HEK293T (cell line): ENCODE results near the gene C21orf58.

Experiments
- CTCF ChIA-PET: fragments of 350-600 bp; formaldehyde crosslinking; extraction: SDS; loops from one replicate; lab custom pipeline; 2021; ENCODE audit warnings: antibody characterized with exemption, inconsistent platforms; lab: Yijun Ruan, JAX
- POLR2A ChIA-PET: fragments of 350-600 bp; formaldehyde crosslinking; extraction: SDS; loops from one replicate; lab custom pipeline; 2020; ENCODE audit warnings: antibody characterized with exemption, inconsistent platforms; lab: Yijun Ruan, JAX
- DNase-seq: peaks from one replicate; pipeline ENCODE4 v3.0.0; 2012; ENCODE audit warnings: mixed read lengths; ENCODE audit errors: extremely low spot score
- ARNT ChIP-seq: fragments of 450-650 bp; IDR thresholded peaks from 2 replicates; pipeline ENCODE4 v1.6.1; 2017; ENCODE audit warnings: mild to moderate bottlenecking
- BHLHE40 ChIP-seq: fragments of 450-650 bp; IDR thresholded peaks from 2 replicates; pipeline ENCODE4 v1.6.1; 2016; ENCODE audit warnings: mild to moderate bottlenecking, moderate library complexity, borderline replicate concordance
- CTBP1 ChIP-seq: fragments of 450-650 bp; IDR thresholded peaks from 2 replicates; pipeline ENCODE4 v1.6.1; 2016; ENCODE audit warnings: borderline replicate concordance
- ELF4 ChIP-seq: fragments of 450-650 bp; IDR thresholded peaks from 2 replicates; pipeline ENCODE4 v1.6.1; 2017; ENCODE audit warnings: antibody characterized with exemption
- FOXA1 ChIP-seq: fragments of 450-650 bp; IDR thresholded peaks from 2 replicates; pipeline ENCODE4 v1.6.1; 2016; ENCODE audit warnings: mild to moderate bottlenecking
- FOXK2 ChIP-seq: fragments of 450-650 bp; IDR thresholded peaks from 2 replicates; pipeline ENCODE4 v1.6.1; 2016; ENCODE audit warnings: mild to moderate bottlenecking
- FOXM1 ChIP-seq: fragments of 450-650 bp; IDR thresholded peaks from 2 replicates; pipeline ENCODE4 v1.6.1; 2017; ENCODE audit warnings: mild to moderate bottlenecking, borderline replicate concordance
- HDGF ChIP-seq: fragments of 450-650 bp; IDR thresholded peaks from 2 replicates; pipeline ENCODE4 v1.6.1; 2017; ENCODE audit warnings: antibody characterized with exemption, borderline replicate concordance
- L3MBTL2 ChIP-seq: fragments of 450-650 bp; conservative IDR thresholded peaks from 2 replicates; pipeline ENCODE4 v1.6.1; 2016; ENCODE audit warnings: mild to moderate bottlenecking
- LEF1 ChIP-seq: fragments of 450-650 bp; IDR thresholded peaks from 2 replicates; pipeline ENCODE4 v1.6.1; 2017; ENCODE audit warnings: mild to moderate bottlenecking, borderline replicate concordance
- NFRKB ChIP-seq: fragments of 450-650 bp; IDR thresholded peaks from 2 replicates; pipeline ENCODE4 v1.6.1; 2016; ENCODE audit warnings: mild to moderate bottlenecking, moderate library complexity
- PKNOX1 ChIP-seq: fragments of 450-650 bp; IDR thresholded peaks from 2 replicates; pipeline ENCODE4 v1.6.1; 2016
- SP1 ChIP-seq: fragments of 450-650 bp; IDR thresholded peaks from 2 replicates; pipeline ENCODE4 v1.6.1; 2017
- SUZ12 ChIP-seq: fragments of 450-650 bp; IDR thresholded peaks from 2 replicates; pipeline ENCODE4 v1.6.1; 2016; ENCODE audit warnings: mild to moderate bottlenecking
- TARDBP ChIP-seq: fragments of 450-650 bp; IDR thresholded peaks from 2 replicates; pipeline ENCODE4 v1.6.1; 2016
- ZNF384 ChIP-seq: fragments of 450-650 bp; IDR thresholded peaks from 2 replicates; pipeline ENCODE4 v1.6.1; 2016

The C21orf58 gene

GRCh38 chr21:46361176-46361575, 37.5 kb upstream of the C21orf58 start:
- TF ChIP-seq CTBP1: no peak
- no peak for TF ChIP-seq ARNT
- no peak for TF ChIP-seq ELF4
- no peak for TF ChIP-seq HDGF
- TF ChIP-seq PKNOX1: no peak
- POLR2A ChIA-PET: no interaction called here
- CTCF ChIA-PET: no interaction called here

GRCh38 chr21:46357684-46358425, 34.2 kb upstream of the C21orf58 start:
- no peak for DNase-seq
- CTCF ChIA-PET: no interaction called here
- POLR2A ChIA-PET: no interaction called here
- TF ChIP-seq L3MBTL2: no peak
- TF ChIP-seq ELF4: no peak
- no peak for TF ChIP-seq CTBP1

More at GRCh38 chr21:46361176-46361575, 37.5 kb upstream of the C21orf58 start:
- DNase-seq: no peak

- CTCF ChIA-PET: no interaction called here
- TF ChIP-seq FOXM1: no peak
- TF ChIP-seq TARDBP: no peak
- TF ChIP-seq CTBP1: no peak
- POLR2A ChIA-PET: no interaction called here
- DNase-seq: no peak
Observed at GRCh38 chr21:46357335-46357604, 33.6 kb upstream of the C21orf58 start.

GRCh38 chr21:46356494-46357334, 33.0 kb upstream of the C21orf58 start:
- DNase-seq: no peak
- ChIA-PET CTCF (no interaction called here), POLR2A (no interaction called here)
- TF ChIP-seq FOXA1 (no peak), ZNF384 (no peak), SP1 (no peak), NFRKB (no peak), ELF4 (no peak), ARNT (no peak), L3MBTL2 (no peak), PKNOX1 (no peak), BHLHE40 (no peak), SUZ12 (no peak), FOXM1 (no peak), TARDBP (no peak), LEF1 (no peak)

GRCh38 chr21:46356005-46356338, 32.3 kb upstream of the C21orf58 start:
- TF ChIP-seq NFRKB (no peak), ELF4 (no peak)
- DNase-seq: no peak
- ChIA-PET POLR2A (no interaction called here), CTCF (no interaction called here)

GRCh38 chr21:46355161-46356004, 31.7 kb upstream of the C21orf58 start:
- TF ChIP-seq HDGF: no peak
- TF ChIP-seq FOXK2: no peak
- no peak for TF ChIP-seq CTBP1
- TF ChIP-seq NFRKB: no peak
- TF ChIP-seq FOXM1: no peak
- no peak for TF ChIP-seq SP1
- no peak for DNase-seq
- ChIA-PET POLR2A (no interaction called here), CTCF (no interaction called here)

- POLR2A ChIA-PET: no interaction called here
- CTCF ChIA-PET: no interaction called here
- no peak for TF ChIP-seq PKNOX1
- no peak for DNase-seq
Observed at GRCh38 chr21:46354518-46354917, 30.8 kb upstream of the C21orf58 start.
